ENCODE measurements around the gene ANXA2R.

- TF ChIP-seq CTCF (IDR thresholded peaks at IDR 0.05): no peak
- TF ChIP-seq POLR2A (IDR thresholded peaks at IDR 0.05): no peak
Measured at GRCh38 chr5:43043400-43043756, 3.3 kb upstream of the ANXA2R start.
